H1 (cell line): Measurements from ENCODE around the gene PIGU. TPM values are rescaled to one million over a fixed set of nuclear protein-coding genes. Genes with fewer than 3 reads are reported as not detected.

ENCODE experiments used
- CBX8 ChIP-seq: fragments of 300-800, 300-1000 bp; sonication (generic); IDR thresholded peaks from 2 replicates; pipeline ENCODE4 v1.7.1; 2016; ENCODE audit warnings: low read depth, low read length, borderline replicate concordance
- CHD2 ChIP-seq: IDR thresholded peaks from 2 replicates; pipeline ENCODE4 v1.6.1; 2012; ENCODE audit warnings: low read length, improper control_type of control experiment
- CTBP2 ChIP-seq: IDR thresholded peaks from 2 replicates; pipeline ENCODE4 v1.7.0; 2011; ENCODE audit warnings: borderline replicate concordance, mild to moderate bottlenecking, moderate library complexity, mixed read lengths, low read length; ENCODE audit not compliant: insufficient read depth, insufficient read length
- polyA plus RNA-seq, 7 experiments: library from polyadenylated mRNA; depleted of rRNA in 3 of 7; stranded (reverse) in 5 of 7; unstranded in 2 of 7; fragments of >200 nt in 5 of 7; fragments of 200-250 nt in 2 of 7; gene quantifications; 1 replicate in 5 of 7; 2 replicates in 1 of 7; 4 replicates in 1 of 7; pipeline versions ENCODE4 v1.2.1 to v1.2.3, GENCODE V29; 2011 to 2013; ENCODE audit warnings: missing spikeins in 2 of 7, mixed read lengths in 2 of 7
- total RNA-seq: library from RNA; stranded (reverse); fragmentation: NEBNext Ultra II Directional; extraction: Animal tissue kit (Norgen Biotek cat#: 25700); gene quantifications from 2 replicates; pipeline ENCODE4 v1.2.1, GENCODE V29; 2021

Gene PIGU
- total and polyA plus RNA-seq, 2 of the 8 experiments (the other 6 are each of a cell fraction or from before 2014, with no cell fraction given), result 28.3 to 117 TPM

DNA sequence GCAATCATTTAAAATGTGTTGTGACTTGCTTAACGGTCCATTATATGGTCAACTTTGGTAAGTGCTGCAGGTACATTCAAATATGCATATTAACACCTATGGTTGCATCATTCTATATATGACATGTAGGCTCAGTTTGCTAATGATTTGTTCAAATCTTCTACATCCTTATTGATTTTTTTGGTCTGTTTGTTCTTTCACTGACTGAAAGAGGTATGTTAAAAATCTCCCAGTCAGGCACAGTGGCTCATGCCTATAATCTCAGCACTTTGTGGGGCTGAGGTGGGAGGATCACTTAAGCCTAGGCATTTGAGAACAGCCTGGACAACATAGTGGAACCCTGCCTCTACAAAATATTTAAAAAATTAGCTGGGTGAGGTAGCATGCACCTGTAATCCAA lies 29.2 kb downstream of the PIGU start (continued):
- TF ChIP-seq CBX8 (no peak), CTBP2 (no peak), CHD2 (no peak)
